ENCODE data around the gene SHFL.

The SHFL gene

DNA sequence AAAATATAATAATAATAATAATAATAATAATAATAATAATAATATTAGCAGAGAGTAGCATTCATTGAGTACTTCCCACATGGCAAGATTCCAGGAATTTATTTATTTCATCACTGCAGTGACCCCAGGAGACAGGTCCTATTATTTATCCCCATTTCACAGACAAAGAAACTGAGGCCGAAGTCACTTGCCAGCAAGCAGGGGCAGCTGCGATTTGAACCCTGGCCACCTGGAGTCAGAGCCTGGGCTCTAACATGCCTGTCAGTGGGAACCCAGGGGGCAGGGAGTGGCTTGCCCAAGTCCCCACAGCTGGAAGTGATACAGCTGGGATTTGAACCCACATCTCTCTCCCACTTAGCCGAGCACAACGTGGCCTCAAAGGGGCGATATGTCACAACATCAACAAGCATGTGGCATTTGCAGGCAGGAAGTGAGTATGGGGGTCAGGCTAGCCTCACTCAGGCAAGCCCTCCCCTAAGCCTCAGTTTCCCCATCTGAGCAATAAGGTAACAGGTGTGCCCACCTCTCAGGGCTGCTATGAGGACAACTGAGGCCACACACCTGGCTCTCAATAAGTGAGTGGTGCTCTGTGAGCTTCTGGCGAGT is 2.9 kb downstream of the SHFL start:
- no peak for DNase-seq

DNA sequence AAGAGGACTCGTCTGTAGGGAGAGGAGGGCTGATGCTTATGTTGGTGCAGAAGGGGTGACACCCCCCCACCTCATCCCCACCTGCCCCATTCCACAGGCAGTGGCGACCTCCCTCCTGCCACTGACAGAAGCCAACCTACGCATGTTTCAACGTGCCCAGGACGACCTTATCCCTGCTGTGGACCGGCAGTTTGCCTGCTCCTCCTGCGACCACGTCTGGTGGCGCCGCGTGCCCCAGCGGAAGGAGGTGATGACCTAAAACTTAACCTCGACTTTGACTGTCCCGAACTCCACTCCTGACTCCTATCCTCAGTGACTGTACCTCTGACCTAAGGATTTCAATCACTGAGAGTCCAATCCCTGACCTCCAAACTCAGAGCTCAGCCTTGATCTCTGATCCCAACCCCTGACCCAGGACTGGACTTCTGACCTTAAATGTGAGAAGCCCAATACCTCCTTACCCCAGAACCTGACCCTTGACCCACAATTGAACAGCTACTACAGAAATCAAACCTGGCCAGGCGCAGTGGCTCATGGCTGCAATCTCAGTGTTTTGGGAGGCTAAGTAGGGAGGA is 3.8 kb downstream of the SHFL start:
- DNase-seq: no peak

DNA sequence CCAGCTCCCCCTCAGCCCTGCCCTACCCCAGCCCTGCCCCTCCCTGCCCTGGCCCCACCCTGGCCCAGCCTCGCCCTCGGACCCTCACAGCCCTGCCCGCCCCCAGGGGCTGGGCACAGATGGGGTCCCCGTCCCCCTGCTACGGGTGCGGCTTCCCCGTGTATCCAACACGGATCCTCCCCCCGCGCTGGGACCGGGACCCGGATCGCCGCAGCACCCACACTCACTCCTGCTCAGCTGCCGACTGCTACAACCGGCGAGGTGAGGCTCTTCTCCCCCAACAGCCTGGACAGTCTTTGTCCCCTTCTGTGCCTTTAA is 5.2 kb downstream of the SHFL start:
- no peak for DNase-seq

DNA sequence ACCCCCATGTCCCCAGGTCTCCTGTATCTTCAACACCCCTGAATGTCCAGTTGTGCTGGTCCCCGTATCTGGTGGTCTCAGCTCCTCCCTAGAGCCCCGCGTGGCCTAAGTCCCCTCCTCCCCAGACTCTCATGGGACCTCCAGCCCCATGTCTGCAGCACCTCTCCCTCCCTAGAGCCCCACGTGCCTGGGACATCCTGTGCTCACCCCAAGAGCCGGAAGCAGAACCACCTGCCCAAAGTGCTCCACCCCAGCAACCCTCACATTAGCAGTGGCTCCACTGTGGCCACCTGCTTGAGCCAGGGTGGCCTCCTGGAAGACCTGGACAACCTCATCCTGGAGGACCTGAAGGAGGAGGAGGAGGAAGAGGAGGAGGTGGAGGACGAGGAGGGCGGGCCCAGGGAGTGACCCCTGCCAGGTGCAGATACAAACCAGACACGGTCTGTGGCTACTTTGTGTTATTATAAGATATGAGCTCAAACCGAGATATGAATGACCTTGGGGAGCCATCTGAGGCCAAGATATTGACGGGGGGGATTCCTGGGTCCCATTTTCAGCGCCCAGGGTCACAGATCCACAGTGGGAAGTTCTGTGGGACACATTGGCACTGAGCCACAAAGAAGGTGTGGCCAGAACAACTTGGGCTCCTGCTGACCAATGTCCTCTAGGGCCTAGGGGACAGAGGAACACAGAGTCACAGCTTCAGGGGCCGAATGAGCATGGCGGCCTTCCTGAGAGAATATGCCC is 6.0 kb downstream of the SHFL start:
- DNase-seq: no peak

DNA sequence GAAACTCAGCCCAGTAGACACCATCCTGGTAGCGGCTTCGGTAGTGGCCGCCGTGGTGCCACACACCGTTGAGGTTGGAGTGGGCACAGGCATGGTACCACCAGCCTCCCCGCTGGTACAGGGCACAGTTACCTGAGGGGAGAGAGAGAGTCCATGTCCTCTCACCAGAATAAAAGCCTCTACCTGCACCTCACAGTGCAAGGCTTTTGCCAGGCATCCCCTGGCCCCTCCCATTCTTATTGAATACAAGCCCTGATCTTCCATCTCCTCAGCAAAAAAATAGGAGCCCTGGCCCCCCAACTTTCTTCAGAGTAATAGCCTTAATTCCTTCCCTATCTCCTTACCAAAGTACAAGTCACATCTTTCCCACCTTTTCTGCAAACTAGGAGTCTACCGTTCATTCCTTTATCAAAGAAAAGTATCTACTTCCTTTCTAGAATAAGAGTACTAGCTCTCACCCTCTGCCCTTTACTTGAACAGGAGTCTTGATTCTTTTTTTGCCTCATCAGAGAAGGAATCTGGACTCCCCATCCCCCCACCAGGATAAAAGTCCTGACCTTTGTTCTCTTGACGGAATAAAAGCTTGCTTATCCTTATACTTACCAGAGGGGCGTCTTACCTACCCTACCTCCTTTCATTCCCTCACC is 6.7 kb downstream of the SHFL start:
- DNase-seq: no peak

DNA sequence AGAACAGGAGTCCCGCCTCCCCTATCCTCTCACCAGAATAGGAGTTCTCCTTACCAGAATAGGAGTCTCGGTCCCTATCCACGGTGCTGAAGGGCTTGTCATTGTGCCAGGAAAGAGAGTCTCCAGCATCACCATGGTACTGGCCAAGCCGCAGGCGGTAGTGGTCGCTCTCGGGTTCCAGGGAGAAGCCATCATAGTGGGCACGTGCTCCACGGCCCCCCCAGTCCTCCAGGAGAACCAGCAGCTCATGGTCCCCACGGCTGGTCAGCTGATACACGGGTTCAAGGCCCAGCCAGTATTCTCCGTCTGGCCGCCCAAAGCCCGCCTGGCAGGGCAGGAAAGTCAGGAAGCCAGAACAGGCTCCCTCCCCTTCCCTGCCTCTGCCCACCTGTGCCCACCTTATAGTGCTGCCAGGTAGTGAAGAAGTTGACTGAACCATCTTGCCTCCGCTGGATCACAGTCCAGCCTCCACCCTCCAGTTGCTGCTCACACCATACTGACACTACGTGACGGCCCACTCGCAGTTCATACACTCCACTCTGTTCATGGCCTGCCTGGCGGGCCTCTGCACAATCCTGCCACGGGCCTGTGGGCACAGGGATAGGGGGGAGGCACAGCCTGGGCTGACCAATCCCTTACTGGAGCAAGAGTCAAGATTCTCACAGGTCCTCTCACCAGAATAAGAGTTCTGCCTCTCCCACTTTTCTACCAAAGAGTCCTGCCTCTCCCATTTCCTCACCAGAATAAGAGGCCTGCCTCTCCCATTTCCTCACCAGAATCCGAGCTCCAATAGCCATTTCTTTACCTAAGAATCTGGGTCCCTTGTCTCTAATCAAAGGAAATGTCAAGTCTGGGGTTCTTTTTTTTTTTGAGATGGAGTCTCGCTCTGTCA is 7.4 kb downstream of the SHFL start:
- DNase-seq: no peak

DNA sequence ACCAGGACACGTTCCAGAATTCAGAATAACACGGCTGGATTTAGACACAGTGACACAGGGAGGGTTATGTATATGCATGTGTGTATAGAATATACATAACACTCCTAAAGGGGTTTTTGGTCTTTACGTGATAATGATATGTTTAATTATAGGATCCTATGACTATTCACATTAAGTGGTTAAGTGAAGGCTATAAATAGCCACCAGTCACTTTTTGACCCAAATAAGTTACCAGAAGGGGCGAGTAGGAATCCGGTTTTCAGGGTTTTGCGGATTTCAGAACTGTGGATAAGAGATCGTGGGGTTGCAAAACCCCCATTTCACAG is 9.5 kb downstream of the SHFL start:
- no peak for DNase-seq

DNA sequence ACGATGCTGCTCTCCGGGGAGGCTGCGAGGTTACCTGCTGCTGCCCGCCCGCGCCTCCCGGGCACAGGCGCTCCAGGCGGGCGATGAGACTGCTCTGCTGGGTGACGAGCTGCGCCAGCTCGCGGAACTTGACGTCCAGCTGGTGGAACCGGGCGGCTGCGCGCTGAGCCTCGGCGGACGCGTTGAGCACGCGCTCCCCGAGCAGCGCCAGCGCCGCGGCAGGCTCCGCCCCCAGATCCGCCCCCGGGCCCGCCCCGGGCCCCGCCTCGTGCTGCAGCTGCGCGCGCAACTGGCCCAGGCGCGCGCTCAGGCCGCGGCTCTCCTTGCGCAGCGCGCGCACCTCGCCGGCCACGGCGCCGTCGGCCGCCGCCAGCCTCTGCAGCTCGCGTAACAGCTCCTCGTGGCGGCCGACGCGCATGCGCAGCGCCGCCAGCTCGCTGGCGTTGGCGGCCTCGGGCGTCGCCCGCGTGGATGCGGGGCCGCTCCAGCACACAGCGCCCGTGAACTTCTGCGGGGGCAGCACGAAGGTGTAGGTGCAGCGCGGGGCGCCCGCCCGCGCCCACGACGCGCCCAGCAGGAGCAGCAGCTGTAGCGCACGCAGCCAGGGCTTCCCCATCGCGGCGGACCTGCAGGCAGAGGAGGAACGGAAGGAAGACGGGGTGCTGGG is 10.0 kb downstream of the SHFL start:
- peak; percentile 80 for DNase-seq

DNA sequence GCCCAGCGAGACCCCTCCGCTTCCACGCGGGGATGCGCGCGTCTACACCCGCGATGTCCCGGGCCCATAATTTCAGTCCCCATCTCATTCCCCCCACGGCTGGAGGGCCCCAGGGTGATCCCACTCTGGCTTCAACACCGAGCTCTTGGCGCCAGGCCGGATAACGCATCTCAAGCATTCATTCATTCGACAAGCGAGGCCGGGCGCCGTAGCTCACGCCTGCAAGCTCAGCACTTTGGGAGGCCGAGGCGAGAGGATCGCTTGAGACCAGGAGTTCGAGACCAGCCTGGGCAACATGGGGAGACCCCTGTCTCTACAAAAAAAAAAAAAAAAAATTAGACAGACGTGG is 10.5 kb downstream of the SHFL start:
- DNase-seq: no peak

DNA sequence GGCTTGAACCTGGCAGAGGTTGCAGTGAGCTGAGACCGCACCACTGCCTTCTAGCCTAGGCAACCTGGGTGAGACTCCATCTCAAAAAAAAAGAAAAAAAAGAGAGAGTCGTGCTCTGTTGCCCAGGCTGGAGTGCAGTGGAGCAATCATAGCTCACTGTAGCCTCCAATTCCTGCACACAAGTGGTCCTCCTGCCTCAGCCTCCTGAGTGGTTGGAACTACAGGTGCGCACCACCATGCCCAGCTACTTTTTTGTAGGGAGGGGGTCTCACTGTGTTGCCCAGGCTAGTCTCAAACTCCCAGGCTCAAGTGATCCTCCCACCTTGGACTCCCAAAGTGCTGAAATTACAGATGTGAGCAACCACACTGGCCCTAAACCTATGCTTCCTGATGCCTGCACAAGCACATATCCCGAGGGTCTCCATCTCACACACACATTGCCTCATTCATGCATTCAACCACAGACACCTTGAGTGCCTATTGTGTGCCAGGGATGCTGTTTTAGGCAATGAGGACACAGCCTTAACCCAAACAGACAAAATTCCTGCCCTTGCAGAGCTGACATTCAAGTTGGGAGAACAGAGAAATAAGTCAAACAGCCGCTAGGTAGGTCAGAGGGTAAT is 14.2 kb downstream of the SHFL start:
- DNase-seq: no peak

DNA sequence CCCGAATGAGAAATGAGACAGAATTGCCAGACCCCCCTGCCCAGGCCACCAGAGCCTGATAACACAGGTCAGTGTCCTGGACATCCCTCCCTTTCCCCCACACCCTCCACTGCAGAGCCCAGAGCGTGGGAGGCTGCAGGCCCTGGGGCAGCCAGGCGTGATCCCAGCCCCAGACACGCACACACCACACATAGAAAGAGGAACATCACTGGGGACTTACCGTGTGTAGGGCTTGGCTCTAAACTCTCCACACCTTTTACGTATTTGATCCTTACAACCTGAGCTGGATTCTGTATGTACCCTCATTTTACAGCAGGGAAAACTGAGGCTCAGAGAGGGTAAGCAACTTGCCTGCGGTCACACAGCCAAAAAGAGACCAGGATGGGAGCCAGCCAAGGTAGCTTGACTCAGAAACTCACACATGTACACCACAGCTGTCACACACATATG is 16.7 kb downstream of the SHFL start:
- no peak for DNase-seq

DNA sequence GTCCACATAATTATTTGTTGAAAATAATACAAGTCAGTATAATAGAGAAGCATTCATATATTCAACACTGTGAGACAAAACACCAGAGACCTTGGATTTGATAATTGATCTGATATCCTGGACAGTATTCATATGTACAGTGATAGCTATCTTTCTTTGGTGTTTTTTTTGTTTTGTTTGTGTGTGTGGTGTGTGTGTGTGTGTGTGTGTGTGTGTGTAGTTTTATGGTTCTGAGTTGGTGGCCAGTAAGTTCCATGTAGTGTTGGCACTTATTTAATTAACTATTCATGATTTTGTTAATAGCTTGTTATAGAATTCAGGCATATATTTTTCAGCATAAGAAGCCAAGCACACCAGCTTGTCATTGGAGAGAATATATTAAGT is 18.0 kb downstream of the SHFL start:
- no peak for DNase-seq

DNA sequence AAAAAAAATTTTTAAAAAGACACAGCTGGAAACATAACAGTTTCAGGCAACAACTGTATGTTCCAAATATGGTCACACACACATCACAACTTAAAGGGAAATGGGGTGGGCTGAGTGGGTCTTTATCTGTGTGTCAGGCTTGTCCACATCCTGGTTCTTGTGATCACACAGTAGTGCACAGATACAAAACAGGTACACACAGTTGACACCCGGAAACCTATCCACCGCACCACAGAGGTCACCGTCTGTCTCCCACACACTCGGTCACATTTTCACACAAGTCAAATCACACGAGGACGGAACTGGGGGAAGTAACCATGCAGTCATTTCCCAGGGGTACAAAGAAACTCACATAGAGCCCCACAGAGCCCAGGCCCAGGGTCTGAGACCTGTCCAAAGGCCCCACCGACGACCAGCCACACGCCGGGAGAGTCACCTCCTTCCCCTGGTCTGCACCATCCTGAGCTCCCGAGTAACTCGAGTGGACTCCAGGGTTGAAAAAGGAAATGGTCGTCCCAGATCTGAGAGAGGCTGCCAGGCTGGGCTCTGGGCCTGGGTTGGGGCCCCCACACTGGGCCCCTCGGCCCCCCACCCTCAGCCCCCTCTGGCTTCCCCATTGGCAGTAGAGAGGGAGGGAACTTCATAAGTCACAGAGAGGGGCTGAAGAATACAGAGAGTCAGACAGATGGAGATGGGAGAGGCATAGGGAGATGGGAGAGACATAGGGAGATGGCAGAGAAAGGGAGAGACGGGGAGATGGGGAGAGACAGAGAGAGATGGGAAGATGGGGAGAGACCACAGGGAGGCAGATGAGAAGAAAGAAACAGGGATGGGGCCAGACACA is 18.8 kb downstream of the SHFL start:
- DNase-seq: no peak

DNA sequence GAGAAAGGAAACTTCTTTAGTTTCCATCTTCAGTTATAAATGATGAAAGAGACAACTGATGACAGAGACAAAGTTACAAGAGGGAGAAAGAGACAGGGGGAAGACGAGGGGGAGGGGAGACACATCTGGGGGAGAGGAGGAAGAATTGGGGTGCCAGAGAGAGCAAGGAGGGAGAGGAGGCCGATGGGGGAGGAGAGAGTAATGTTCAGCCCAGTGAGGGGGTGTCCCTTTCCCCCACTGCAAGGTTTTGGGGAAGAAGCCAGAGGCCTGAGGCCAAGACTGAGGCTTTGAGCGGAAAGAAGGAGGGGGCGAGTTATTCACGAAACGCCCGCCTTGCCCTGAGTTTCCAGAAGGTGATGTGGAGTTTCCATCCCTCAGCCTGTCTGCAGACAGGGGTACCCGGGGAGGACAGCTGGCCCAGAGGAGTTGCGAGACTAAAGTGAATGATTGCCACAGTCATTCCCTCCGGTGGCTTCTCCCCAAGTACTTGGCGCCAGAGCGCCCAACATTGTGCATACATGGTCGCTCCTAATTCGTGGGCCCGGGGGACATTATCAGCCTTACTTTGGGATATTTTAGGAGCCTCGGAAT is 19.5 kb downstream of the SHFL start:
- DNase-seq: no peak

DNA sequence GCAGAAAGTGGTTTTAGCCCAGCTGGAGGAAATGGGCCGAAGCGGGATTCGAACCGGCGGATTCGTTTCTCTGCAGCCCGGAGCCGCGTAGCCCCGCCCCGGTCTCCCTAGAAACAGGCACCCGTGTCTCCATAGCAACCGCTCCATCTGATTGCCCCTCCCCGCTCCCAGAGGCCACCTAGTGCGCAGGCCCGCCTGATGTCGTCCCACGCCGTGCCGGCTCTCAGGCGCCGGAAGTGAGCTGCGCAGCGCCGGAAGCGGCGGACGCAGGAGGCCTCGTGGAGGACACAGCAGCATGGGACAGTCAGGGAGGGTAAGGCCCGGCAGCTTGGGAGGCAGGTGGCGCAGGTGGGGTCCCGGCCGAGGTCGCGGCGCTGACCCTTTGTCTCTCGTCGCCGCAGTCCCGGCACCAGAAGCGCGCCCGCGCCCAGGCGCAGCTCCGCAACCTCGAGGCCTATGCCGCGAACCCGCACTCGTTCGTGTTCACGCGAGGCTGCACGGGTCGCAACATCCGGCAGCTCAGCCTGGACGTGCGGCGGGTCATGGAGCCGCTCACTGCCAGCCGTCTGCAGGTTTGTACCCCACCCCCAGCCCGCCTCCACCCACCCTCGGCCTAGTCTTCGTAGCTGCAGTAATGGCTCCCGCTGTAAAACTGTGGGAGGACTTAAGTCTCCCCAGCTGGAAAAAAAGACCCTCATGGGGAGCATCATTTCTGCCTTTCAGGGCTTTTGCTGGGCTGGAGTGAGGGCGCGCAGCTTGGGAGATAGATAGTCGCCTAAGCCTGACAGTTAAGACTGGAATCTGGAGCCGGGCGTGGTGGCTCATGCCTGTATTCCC is 20.2 kb downstream of the SHFL start, which contains the start of gene PPAN:
Gene PPAN, plus strand, starts transcription at position 263 of the 837 bp plus-strand sequence. Its CDS starts 33 bp downstream, at position 296.
- peak; percentile 97 for DNase-seq

DNA sequence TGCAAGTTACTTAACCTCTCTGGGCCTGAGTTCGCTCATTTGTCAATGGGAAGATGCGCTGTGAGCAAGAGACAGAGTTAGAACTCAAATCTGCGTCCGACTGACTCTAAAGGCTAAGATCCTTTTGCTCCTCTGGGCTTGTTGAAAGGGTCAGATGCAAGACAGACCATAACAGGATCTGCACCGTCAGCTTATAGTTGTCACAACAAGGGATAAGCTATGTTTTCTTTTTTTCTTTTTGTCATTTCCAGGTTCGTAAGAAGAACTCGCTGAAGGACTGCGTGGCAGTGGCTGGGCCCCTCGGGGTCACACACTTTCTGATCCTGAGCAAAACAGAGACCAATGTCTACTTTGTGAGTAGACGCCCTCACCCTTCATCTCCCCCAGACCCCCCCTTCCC is 21.1 kb downstream of the SHFL start:
- DNase-seq: no peak

DNA sequence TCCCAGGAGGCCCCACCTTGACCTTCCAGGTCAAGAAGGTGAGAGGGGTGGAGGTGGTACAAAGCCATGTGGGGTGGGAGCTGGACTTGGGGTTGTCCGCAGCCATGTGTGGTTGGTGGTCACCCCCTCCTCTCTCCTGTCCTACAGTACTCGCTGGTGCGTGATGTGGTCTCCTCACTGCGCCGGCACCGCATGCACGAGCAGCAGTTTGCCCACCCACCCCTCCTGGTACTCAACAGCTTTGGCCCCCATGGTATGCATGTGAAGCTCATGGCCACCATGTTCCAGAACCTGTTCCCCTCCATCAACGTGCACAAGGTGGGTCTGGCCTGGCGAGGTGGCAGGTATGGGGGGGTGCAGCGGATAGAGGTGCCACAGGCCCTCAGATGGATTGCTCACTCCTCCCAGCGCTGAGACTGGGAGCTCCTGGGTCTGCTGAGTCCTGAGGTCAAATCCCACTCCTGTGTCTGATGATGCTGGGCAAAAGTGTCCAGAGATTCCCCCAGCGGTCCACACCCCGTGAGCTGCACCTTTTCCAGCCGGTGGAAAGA is 21.8 kb downstream of the SHFL start:
- DNase-seq: no peak

DNA sequence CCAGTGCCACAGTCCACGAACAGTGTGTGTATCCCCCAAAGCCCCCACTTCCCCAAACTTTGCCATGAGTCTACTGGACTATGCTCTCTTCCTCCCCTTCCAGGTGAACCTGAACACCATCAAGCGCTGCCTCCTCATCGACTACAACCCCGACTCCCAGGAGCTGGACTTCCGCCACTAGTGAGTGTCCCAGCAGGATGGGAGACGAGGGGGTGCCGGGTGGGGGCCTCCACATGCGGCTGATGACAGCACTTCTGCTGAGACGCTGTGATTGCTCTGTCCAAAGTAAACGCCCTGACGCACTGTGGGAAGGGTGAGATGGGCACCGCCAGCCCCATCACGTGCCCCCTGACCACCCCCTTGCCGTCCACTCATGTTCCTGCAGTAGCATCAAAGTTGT is 23.4 kb downstream of the SHFL start:
- no peak for DNase-seq

All from NCI-H510A (cell line).